Tibial nerve (tissue), 4 donors: ENCODE results near the gene SEC24D. TPM values are rescaled to one million over a fixed set of nuclear protein-coding genes. Genes with fewer than 3 reads are reported as not detected.

Source experiments
- DNase-seq, 2 donors: peaks; one replicate each; pipeline ENCODE4 v3.0.0-alpha.2; 2019; ENCODE audit warnings: low spot score in 2 of 2
- H3K27ac ChIP-seq, 4 donors: fragments of 200-600 bp; sonication (generic) in 3 of 4; one replicate each; pipeline ENCODE4 v1.5.1; 2017 to 2019; ENCODE audit warnings: mild to moderate bottlenecking in 1 of 4
- H3K27me3 ChIP-seq, 2 donors: fragments of 200-600 bp; sonication (generic) in 1 of 2; one replicate each; pipeline versions ENCODE4 v1.5.1 to v1.6.0; 2017 to 2019
- H3K36me3 ChIP-seq, 3 donors: fragments of 200-600 bp; sonication (generic); one replicate each; pipeline ENCODE4 v1.5.1; 2018 to 2019
- H3K4me1 ChIP-seq, 4 donors: fragments of 200-600 bp; sonication (generic) in 3 of 4; one replicate each; pipeline ENCODE4 v1.5.1; 2017 to 2019
- H3K4me3 ChIP-seq, 4 donors: fragments of 200-600 bp; sonication (generic) in 3 of 4; one replicate each; pipeline ENCODE4 v1.5.1; 2017 to 2019; ENCODE audit warnings: mild to moderate bottlenecking in 1 of 4, moderate library complexity in 1 of 4
- H3K9me3 ChIP-seq, 4 donors: fragments of 200-600 bp; sonication (generic) in 3 of 4; one replicate each; pipeline ENCODE4 v1.5.1; 2017 to 2019
- EP300 ChIP-seq, 2 donors: sonication (generic); formaldehyde crosslinking; IDR thresholded peaks; one replicate each; pipeline ENCODE4 v1.6.1; 2017; ENCODE audit warnings: antibody characterized with exemption in 2 of 2, mild to moderate bottlenecking in 1 of 2
- POLR2A ChIP-seq, 2 donors: fragments of 450-650 bp; IDR thresholded peaks; one replicate each; pipeline ENCODE4 v1.6.1; 2017; ENCODE audit warnings: antibody characterized with exemption in 2 of 2, mild to moderate bottlenecking in 2 of 2, moderate library complexity in 2 of 2
- WGBS, 2 donors: methylation state at CpG; one replicate each; pipeline ENCODE4 v1.1.5; 2018; 5-methylcytosine and 5-hydroxymethylcytosine counted together
- total RNA-seq, 4 donors: library from RNA; depleted of rRNA; stranded (reverse); fragments of >200 nt; gene quantifications; one replicate each; pipeline ENCODE4 v1.1.0, GENCODE V29; 2016
- TF ChIP-seq, protein P1 (sequence below), 5 experiments: fragments of 200-600 bp in 3 of 5; fragments of 450-650 bp in 2 of 5; sonication (generic) in 3 of 5; IDR thresholded peaks; one replicate each; pipeline ENCODE4 v1.5.1; 2016 to 2019; ENCODE audit warnings: antibody characterized with exemption in 5 of 5, mild to moderate bottlenecking in 3 of 5, moderate library complexity in 2 of 5

Gene SEC24D
- total RNA-seq, 4 donors from 2014 or later, result 24.0 to 54.6 (median 34.0) TPM

DNA sequence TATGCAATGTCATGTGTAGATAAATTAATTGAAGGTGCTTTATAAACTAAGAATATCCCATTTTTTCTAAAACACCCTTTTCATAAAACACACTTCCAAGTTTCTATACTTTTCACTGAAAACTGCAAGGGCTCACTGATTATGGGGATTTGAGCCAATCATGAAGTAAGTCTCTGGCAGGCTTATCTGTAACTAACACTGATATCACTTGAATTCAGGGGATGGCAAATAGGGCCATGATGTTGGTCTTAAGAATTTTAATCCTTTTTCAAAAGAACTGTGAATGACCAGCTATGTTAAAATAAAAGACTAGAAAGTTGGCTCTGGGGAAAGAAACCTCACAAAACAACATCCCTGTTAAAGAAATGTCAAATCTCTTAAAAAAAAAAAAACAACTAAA lies 13.0 kb upstream of the SEC24D start:
- H3K4me3 ChIP-seq, result no peak overlapping the region
- no peak for TF ChIP-seq EP300 (IDR thresholded peaks at IDR 0.05)
- TF ChIP-seq, protein P1, sequence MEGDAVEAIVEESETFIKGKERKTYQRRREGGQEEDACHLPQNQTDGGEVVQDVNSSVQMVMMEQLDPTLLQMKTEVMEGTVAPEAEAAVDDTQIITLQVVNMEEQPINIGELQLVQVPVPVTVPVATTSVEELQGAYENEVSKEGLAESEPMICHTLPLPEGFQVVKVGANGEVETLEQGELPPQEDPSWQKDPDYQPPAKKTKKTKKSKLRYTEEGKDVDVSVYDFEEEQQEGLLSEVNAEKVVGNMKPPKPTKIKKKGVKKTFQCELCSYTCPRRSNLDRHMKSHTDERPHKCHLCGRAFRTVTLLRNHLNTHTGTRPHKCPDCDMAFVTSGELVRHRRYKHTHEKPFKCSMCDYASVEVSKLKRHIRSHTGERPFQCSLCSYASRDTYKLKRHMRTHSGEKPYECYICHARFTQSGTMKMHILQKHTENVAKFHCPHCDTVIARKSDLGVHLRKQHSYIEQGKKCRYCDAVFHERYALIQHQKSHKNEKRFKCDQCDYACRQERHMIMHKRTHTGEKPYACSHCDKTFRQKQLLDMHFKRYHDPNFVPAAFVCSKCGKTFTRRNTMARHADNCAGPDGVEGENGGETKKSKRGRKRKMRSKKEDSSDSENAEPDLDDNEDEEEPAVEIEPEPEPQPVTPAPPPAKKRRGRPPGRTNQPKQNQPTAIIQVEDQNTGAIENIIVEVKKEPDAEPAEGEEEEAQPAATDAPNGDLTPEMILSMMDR (IDR thresholded peaks at IDR 0.05), result no peak
- TF ChIP-seq POLR2A (IDR thresholded peaks at IDR 0.05), result no peak
- H3K36me3 ChIP-seq, result no peaks in the 10 kb centered on the region
- H3K27me3 ChIP-seq, result no peaks in the 10 kb centered on the region
- H3K9me3 ChIP-seq, result no peaks in the 10 kb centered on the region
- DNase-seq, result no peak
- no peak overlapping the region for H3K27ac ChIP-seq
- H3K4me1 ChIP-seq, result peaks cover 0 to 16% (median 0%) of the 10 kb centered on the region in 4 donors

DNA sequence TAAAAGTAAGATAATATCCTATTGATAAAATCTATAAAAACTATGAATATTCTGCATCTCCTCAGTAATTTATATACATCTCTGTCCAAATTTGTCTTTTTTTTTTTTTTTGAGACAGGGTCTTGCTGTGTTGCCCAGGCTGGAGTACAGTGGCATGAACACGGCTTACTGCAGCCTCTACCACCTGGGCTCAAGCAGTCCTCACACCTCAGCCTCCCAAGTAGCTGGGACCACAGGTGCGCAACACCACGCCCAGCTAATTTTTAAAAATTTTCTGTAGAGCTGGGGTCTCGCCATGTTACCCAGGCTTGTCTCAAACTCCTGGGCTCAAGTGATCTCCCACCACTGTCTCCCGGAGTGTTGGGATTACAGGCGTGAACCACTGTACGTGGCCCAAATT lies 12.3 kb upstream of the SEC24D start:
- Histone ChIP-seq H3K36me3 (no peaks in the 10 kb centered on the region), H3K27me3 (no peaks in the 10 kb centered on the region), H3K9me3 (no peaks in the 10 kb centered on the region), H3K27ac (no peak overlapping the region), H3K4me1 (peaks cover 0 to 16% (median 0%) of the 10 kb centered on the region in 4 donors), H3K4me3 (no peak overlapping the region)
- DNase-seq, result no peak
- TF ChIP-seq, protein P1 (IDR thresholded peaks at IDR 0.05), result no peak
- TF ChIP-seq EP300 (IDR thresholded peaks at IDR 0.05) (no peak), POLR2A (IDR thresholded peaks at IDR 0.05) (no peak)
- WGBS, 2 donors, result 98% methylated on average over 7 of the region's 7 CpGs

DNA sequence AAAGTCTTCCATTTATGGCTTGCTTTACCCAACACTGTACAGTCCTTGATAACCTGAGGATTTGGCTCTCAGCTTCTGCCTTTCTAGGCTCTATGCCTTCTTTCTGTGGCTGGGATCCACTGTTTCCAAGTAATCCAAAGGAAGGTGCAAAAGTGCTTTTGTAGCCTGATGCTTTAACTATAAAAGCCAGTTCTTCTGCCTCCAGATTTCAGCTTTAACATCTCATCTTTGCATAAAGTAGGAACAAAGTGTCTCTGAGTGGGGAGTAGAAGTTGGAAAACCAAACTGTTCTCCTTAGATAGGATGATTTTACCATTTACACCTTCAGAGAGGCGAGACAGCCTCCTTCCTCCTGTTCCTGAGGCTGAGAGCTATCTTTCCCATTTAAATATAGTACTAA lies 11.1 kb upstream of the SEC24D start:
- H3K27ac ChIP-seq, result no peak overlapping the region
- H3K9me3 ChIP-seq, result no peaks in the 10 kb centered on the region
- WGBS, 2 donors, result 87 to 91% methylated on average over 1 of the region's 1 CpG
- H3K36me3 ChIP-seq, result no peaks in the 10 kb centered on the region
- no peak for DNase-seq
- H3K27me3 ChIP-seq, result no peaks in the 10 kb centered on the region
- TF ChIP-seq EP300 (IDR thresholded peaks at IDR 0.05), result no peak
- TF ChIP-seq, protein P1 (IDR thresholded peaks at IDR 0.05), result no peak
- TF ChIP-seq POLR2A (IDR thresholded peaks at IDR 0.05), result no peak
- peaks cover 0 to 16% (median 0%) of the 10 kb centered on the region in 4 donors for H3K4me1 ChIP-seq
- H3K4me3 ChIP-seq, result no peak overlapping the region

DNA sequence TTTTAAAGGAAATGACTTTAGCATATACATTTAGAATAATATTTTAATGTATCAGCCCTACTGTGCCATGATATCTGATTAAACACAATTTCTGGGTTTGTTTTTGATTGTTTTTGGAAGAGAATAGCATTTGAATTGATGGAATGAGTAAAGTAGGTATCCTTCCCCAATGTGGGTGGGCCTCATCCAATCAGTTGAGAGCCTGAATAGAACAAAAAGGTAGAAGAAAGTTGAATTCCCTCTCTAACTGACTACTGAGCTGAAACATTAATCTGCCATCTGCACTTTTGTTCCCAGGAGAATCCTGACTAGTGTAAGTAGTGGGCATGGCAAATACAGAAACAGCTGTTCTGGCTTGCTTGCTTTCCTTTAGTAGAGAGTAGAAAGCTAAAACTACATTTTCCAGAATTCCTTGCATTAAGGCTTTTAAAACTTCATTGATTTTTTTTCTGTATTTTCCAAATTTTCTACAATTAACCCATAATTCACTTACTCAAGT lies 9.7 kb upstream of the SEC24D start:
- Histone ChIP-seq H3K4me1 (peaks cover 0 to 8% (median 0%) of the 10 kb centered on the region in 4 donors), H3K27ac (no peak overlapping the region), H3K4me3 (no peak overlapping the region), H3K36me3 (no peaks in the 10 kb centered on the region), H3K9me3 (no peaks in the 10 kb centered on the region), H3K27me3 (no peaks in the 10 kb centered on the region)
- TF ChIP-seq, protein P1 (IDR thresholded peaks at IDR 0.05), result no peak
- TF ChIP-seq POLR2A (IDR thresholded peaks at IDR 0.05) (no peak), EP300 (IDR thresholded peaks at IDR 0.05) (no peak)
- DNase-seq, result no peak

DNA sequence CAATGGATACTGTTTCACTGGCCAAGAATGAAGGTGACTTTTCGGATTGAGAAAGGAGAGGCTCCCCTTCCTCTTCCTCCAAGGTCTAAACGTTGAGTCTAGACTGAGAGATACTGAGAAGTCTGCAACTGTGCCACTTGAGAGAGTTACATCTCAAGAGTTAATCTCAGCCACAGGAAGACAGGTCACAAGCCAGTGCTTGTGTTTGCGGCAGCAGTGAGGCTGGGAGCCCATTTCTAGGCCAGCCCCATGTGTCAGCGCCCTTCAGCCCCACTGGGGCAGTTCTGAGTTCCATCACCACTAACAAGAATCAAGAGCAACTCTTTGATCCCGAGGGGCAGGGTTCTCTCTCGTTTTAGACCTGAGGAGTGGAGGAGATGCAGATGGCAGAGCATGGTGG lies 7.3 kb upstream of the SEC24D start:
- 76 to 77% methylated on average over 6 of the region's 6 CpGs for WGBS, 2 donors
- DNase-seq, result no peak
- Histone ChIP-seq H3K4me1 (no peaks in the 10 kb centered on the region), H3K27me3 (no peaks in the 10 kb centered on the region), H3K27ac (no peak overlapping the region), H3K36me3 (no peaks in the 10 kb centered on the region), H3K4me3 (no peak overlapping the region), H3K9me3 (no peaks in the 10 kb centered on the region)
- TF ChIP-seq, protein P1 (IDR thresholded peaks at IDR 0.05), result no peak
- TF ChIP-seq POLR2A (IDR thresholded peaks at IDR 0.05) (no peak), EP300 (IDR thresholded peaks at IDR 0.05) (no peak)
